Activated CD8-positive, alpha-beta memory T cell treated with anti-CD3 and anti-CD28 coated beads, Interleukin-2, amount 10 ng/mL, durations not matched to agents 7 days and 5 days (primary cell): ENCODE measurements around the gene SLC1A5. TPM values are rescaled to one million over a fixed set of nuclear protein-coding genes. Genes with fewer than 3 reads are reported as not detected.
A peak's percentile ranks its signal among the peaks of the same experiment; 100 is the strongest.
"Not testable (repeated sequence)": the region's sequence is repeated elsewhere in the genome, so short reads cannot be mapped to it uniquely, and the experiment has no call there.

Experiments used
- ATAC-seq: fragments of 150-1000 bp; cut with Tn5 transposase; one replicate; pipeline ENCODE4 v1.10.0; 2021; ENCODE audit warnings: moderate library complexity
- CTCF ChIA-PET: fragments of 350-600 bp; sonication (Branson Sonifier 250); formaldehyde crosslinking; loops from one replicate; lab custom pipeline; 2021; ENCODE audit warnings: antibody characterized with exemption; lab: Charles Lee
- DNase-seq: peaks from one replicate; pipeline ENCODE4 v3.0.0-alpha.2; 2020
- H3K27ac Mint-ChIP-seq: one replicate; pipeline ENCODE4 v1.8.0; 2021; ENCODE audit warnings: mild to moderate bottlenecking, mixed read lengths
- H3K27me3 Mint-ChIP-seq: one replicate; pipeline ENCODE4 v1.8.0; 2021; ENCODE audit warnings: mixed read lengths
- H3K36me3 Mint-ChIP-seq: one replicate; pipeline ENCODE4 v1.8.0; 2021; ENCODE audit warnings: mild to moderate bottlenecking, mixed read lengths
- H3K4me1 Mint-ChIP-seq: one replicate; pipeline ENCODE4 v1.8.0; 2021; ENCODE audit warnings: mixed read lengths
- H3K4me3 Mint-ChIP-seq: one replicate; pipeline ENCODE4 v1.8.0; 2021; ENCODE audit warnings: mild to moderate bottlenecking, moderate library complexity, mixed read lengths
- H3K9me3 Mint-ChIP-seq: one replicate; pipeline ENCODE4 v1.8.0; 2022; ENCODE audit warnings: low read depth, mixed read lengths
- total RNA-seq, 2 experiments: library from RNA; stranded (reverse); gene quantifications; one replicate each; pipeline ENCODE4 v1.2.3, GENCODE V29; 2021

Gene SLC1A5
- total RNA-seq, 2 experiments from 2014 or later: 196 to 259 TPM

DNA sequence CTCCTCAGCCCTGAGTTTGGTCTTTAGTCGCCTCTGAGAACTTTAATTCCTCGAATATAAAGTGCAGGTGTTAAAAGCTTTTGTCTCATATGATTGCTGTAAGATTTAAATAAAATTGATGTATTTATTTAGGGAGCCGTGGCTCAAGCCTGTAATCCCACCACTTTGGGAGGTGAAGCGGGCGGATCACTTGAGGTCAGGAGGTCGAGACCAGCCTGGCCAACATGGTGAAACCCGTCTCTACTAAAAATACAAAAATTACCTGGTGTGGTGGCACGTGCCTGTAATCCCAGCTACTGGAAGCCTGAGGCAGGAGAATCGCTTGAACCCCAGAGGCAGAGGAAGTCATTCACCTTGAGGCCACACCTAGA, 559 bp upstream of the SLC1A5 start:
- H3K27me3 Mint-ChIP-seq: peaks cover 4% of the 10 kb centered on the region
- H3K36me3 Mint-ChIP-seq: peaks cover 29% of the 10 kb centered on the region
- peak overlapping the region; percentile 78 for H3K27ac Mint-ChIP-seq
- no peak for ATAC-seq
- no peaks in the 10 kb centered on the region for H3K9me3 Mint-ChIP-seq
- CTCF ChIA-PET: interaction anchor here (0.9 to 7.2 kb wide), 10 partner anchors 10 to 161 kb away, joined by 3 to 77 read pairs (median 6); no protein-coding TSS in a partner anchor
- peak overlapping the region; percentile 90 for H3K4me3 Mint-ChIP-seq
- H3K4me1 Mint-ChIP-seq: peaks cover 43% of the 10 kb centered on the region
- no peak for DNase-seq

DNA sequence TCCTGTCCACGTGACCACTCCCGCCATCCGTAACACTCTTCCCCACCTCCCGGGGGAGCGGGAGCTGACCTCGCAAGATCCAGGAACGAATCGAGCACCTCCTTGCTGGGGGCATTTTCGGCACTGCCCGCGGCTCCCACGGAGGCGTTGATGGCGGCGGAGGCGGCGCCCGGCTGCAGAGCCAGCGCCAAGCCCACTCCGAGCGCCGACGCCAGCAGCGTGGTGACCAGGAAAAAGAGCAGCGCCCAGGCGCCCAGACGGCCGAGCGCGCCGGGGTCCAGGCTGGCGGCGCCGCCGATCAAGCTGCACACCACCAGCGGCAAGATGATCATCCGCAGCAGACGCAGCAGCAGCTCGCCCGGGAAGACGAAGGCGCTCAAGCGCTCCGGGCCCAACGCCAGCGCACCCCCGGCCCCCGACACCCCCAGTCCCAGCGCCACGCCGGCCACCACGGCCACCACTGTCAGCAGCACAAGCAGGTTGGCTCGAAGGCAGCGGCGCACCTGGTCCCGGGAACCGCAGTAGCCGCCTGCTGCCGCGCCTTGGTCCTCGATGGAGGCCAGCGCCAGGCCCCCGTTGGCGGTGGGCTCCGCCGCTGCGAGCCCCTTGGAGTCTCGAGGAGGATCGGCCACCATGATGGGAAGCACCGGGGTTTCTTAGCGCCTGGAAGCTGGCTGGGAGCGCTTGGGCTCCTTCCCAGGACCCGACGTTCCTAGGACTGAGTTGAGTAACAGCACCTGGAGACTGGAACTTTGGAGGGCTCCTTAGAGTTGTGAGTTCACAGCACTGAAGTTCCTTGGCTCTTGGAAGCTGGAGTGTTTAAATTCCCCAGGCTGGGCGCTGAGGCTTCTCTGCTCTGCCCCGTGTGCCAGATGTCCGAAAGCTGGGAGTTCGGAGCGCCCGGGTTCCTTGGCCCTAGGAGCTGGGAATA, 798 bp downstream of the SLC1A5 start:
- peak overlapping the region; percentile 97 for H3K27ac Mint-ChIP-seq
- peak; percentile 67 for DNase-seq
- CTCF ChIA-PET: interaction anchor here (0.8 to 7.2 kb wide), 11 partner anchors 11 to 58 kb away, joined by 3 to 77 read pairs (median 6); no protein-coding TSS in a partner anchor
- peak overlapping the region; percentile 90 for H3K4me3 Mint-ChIP-seq
- no peaks in the 10 kb centered on the region for H3K9me3 Mint-ChIP-seq
- peak; percentile 1 for ATAC-seq
- no peaks in the 10 kb centered on the region for H3K27me3 Mint-ChIP-seq
- H3K36me3 Mint-ChIP-seq: peaks cover 41% of the 10 kb centered on the region
- peaks cover 51% of the 10 kb centered on the region for H3K4me1 Mint-ChIP-seq

DNA sequence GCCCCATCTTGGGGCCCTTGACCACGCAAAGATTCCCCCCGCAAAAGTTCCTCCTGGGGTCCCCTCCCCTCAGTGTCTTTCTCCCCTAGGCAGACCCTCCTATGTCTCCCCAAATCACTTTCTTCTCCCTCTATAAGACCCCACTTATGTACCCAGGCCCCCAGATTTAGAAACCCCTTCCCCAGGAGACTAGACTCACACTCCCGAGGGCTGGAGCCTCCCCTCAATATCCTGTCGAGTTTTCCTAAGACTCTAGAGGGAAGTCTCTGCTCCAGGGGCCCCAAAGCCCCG, 1.4 kb downstream of the SLC1A5 start:
- H3K4me3 Mint-ChIP-seq: peak overlapping the region; percentile 90
- ATAC-seq (no peak), DNase-seq (peak; percentile 49)
- H3K27ac Mint-ChIP-seq: peak overlapping the region; percentile 97
- H3K9me3 Mint-ChIP-seq: no peaks in the 10 kb centered on the region
- CTCF ChIA-PET: interaction anchor here (0.8 to 7.2 kb wide), 5 partner anchors 15 to 36 kb away, joined by 3 to 77 read pairs (median 8); no protein-coding TSS in a partner anchor
- no peaks in the 10 kb centered on the region for H3K27me3 Mint-ChIP-seq
- peaks cover 50% of the 10 kb centered on the region for H3K4me1 Mint-ChIP-seq
- peaks cover 47% of the 10 kb centered on the region for H3K36me3 Mint-ChIP-seq

GRCh38 chr19:46786236-46787039, 2.0 kb downstream of the SLC1A5 start:
- Mint-ChIP-seq H3K27me3 (no peaks in the 10 kb centered on the region), H3K4me1 (peaks cover 50% of the 10 kb centered on the region), H3K27ac (peak overlapping the region; percentile 97), H3K9me3 (no peaks in the 10 kb centered on the region), H3K4me3 (peak overlapping the region; percentile 90), H3K36me3 (peaks cover 52% of the 10 kb centered on the region)
- CTCF ChIA-PET: interaction anchor here (0.8 to 7.3 kb wide), 10 partner anchors 14 to 124 kb away, joined by 3 to 77 read pairs (median 8); no protein-coding TSS in a partner anchor
- peak; percentile 59 for ATAC-seq
- peak; percentile 94 for DNase-seq

- Mint-ChIP-seq H3K9me3 (no peaks in the 10 kb centered on the region), H3K4me3 (peak overlapping the region; percentile 90), H3K36me3 (peaks cover 55% of the 10 kb centered on the region), H3K4me1 (peaks cover 49% of the 10 kb centered on the region), H3K27me3 (no peaks in the 10 kb centered on the region), H3K27ac (peak overlapping the region; percentile 97)
- DNase-seq (no peak), ATAC-seq (no peak)
- CTCF ChIA-PET: interaction anchor here (1.0 to 7.3 kb wide), 11 partner anchors 14 to 205 kb away, joined by 3 to 77 read pairs (median 4); no protein-coding TSS in a partner anchor
These were observed 2.5 kb downstream of the SLC1A5 start for GRCh38 chr19:46785980-46786235.

- no peak for ATAC-seq
- CTCF ChIA-PET: interaction anchor here (0.8 to 7.3 kb wide), 19 partner anchors 13 to 321 kb away, joined by 3 to 77 read pairs (median 4); no protein-coding TSS in a partner anchor
- H3K36me3 Mint-ChIP-seq: peaks cover 56% of the 10 kb centered on the region
- H3K4me1 Mint-ChIP-seq: peaks cover 50% of the 10 kb centered on the region
- H3K27me3 Mint-ChIP-seq: no peaks in the 10 kb centered on the region
- H3K9me3 Mint-ChIP-seq: no peaks in the 10 kb centered on the region
- H3K27ac Mint-ChIP-seq: peak overlapping the region; percentile 97
- no peak for DNase-seq
- H3K4me3 Mint-ChIP-seq: peak overlapping the region; percentile 90
These were observed 3.1 kb downstream of the SLC1A5 start for GRCh38 chr19:46785054-46785979.

DNA sequence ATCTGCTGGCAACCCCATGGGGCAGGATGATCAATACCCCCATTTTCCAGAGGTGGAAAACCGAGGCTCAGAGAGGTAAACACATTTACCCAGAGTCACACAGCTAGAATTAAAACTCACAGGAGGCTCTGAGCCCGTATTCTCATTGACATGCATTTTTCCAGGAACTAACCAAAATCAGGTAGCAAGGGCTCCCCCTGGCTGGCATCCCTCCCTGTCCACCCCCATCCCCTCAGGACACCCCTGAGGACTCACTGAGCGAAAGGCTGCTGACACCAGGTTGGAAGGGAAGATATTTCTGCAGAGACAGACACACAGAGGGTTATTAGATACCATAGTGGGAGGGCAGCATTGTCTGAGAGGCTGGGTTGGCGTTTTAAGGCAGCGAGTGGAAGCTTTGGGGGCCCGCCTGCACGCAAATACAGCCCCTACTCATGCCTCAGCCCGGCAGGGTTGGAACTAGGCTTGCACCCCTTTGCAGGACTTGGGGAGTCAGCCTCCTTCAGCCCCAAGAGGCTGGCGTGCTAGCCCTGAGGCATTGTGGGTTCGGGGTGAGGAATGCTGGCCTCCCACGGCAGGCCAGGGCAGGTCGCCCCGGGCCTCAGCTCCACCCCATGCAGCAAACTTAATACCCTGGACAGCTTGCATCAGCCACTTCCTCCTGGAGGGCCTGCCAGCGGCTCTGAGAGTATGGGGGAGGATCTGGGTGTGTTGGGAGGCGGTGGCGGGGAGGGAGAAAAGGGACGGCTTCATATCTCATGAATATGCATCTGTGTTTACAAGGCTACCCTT, 3.9 kb downstream of the SLC1A5 start:
- H3K27ac Mint-ChIP-seq: peak overlapping the region; percentile 97
- H3K4me1 Mint-ChIP-seq: peaks cover 51% of the 10 kb centered on the region
- CTCF ChIA-PET: interaction anchor here (0.5 to 7.3 kb wide), 20 partner anchors 16 to 322 kb away, joined by 3 to 77 read pairs (median 4); no protein-coding TSS in a partner anchor
- H3K4me3 Mint-ChIP-seq: peak overlapping the region; percentile 90
- no peaks in the 10 kb centered on the region for H3K27me3 Mint-ChIP-seq
- peak; percentile 92 for DNase-seq
- peak; percentile 40 for ATAC-seq
- H3K36me3 Mint-ChIP-seq: peaks cover 61% of the 10 kb centered on the region
- H3K9me3 Mint-ChIP-seq: no peaks in the 10 kb centered on the region

DNA sequence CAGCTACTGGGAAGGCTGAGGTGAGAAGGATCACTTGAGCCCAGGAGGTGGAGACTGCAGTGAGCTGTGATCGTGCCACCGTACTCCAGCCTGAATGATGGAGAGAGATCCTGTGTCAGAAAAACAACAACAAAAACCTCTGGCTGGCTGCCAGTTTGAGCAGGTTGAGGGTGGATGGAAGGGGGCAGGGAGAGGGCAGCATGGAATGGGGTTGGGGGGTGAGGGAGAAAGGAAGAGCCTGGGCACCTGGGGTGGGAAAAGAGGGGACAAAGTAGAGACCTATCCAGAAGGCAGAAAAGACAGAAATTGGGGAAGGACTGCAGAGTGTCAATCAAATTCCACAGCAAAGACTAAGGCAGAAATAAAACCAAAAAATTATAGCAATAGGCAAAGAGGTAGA, 4.7 kb downstream of the SLC1A5 start:
- Mint-ChIP-seq H3K36me3 (peaks cover 66% of the 10 kb centered on the region), H3K27ac (peak overlapping the region; percentile 97), H3K27me3 (no peaks in the 10 kb centered on the region), H3K4me1 (peaks cover 50% of the 10 kb centered on the region), H3K4me3 (peak overlapping the region; percentile 90), H3K9me3 (no peaks in the 10 kb centered on the region)
- no peak for DNase-seq
- ATAC-seq: no peak
- CTCF ChIA-PET: interaction anchor here (0.7 to 7.3 kb wide), 11 partner anchors 15 to 202 kb away, joined by 3 to 77 read pairs (median 11); no protein-coding TSS in a partner anchor

GRCh38 chr19:46782355-46783019, 5.9 kb downstream of the SLC1A5 start:
- CTCF ChIA-PET: interaction anchor here (2.6 to 7.3 kb wide), 4 partner anchors 14 to 58 kb away, joined by 14 to 58 read pairs (median 22); no protein-coding TSS in a partner anchor
- Mint-ChIP-seq H3K27ac (peak overlapping the region; percentile 71), H3K27me3 (no peaks in the 10 kb centered on the region), H3K36me3 (peaks cover 77% of the 10 kb centered on the region), H3K4me3 (peak overlapping the region; percentile 90), H3K4me1 (peaks cover 55% of the 10 kb centered on the region), H3K9me3 (no peaks in the 10 kb centered on the region)
- no peak for DNase-seq
- no peak for ATAC-seq

DNA sequence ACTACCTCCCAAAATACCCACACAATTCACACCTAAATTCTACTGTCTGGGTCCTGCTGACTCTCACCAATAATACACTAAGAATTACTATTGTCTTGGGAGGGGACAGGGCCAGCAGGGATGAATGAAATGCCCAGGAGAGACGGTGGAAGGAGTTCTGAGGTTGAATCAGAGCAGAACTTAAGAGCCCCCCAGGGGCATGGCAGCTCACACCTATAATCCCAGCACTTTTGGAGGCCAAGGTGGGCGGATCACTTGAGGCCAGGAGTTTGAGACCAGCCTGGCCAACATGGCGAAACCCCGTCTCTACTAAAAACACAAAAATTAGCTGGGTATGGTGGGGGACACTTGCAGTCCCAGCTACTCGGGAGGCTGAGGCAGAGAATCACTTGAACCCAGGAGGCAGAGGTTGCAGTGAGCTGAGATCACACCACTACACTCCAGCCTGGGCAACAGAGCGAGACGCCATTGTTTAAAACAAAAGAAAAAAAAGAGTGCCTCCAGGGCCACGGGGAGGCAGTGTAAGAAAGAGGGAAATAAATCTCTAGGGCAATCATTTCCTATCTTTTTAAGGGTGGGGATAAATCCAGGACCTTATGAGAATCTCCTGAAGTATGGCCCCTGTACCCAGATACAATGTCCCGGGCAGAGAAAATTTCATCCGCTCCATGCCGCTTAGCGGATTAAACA, 10.3 kb downstream of the SLC1A5 start:
- Mint-ChIP-seq H3K4me1 (peaks cover 51% of the 10 kb centered on the region), H3K27ac (peak overlapping the region; percentile 54), H3K36me3 (peaks cover 65% of the 10 kb centered on the region)
- ATAC-seq, H3K9me3 Mint-ChIP-seq, DNase-seq, H3K4me3 Mint-ChIP-seq, H3K27me3 Mint-ChIP-seq: not testable (repeated sequence)
- CTCF ChIA-PET: interaction anchor here (1.1 to 2.6 kb wide), 2 partner anchors 11 to 24 kb away, joined by 3 to 13 read pairs; no protein-coding TSS in a partner anchor
